DND-41 (cell line): ENCODE results near the gene DYNC1LI2.

Experiments
- CTCF ChIP-seq: IDR thresholded peaks from 2 replicates; pipeline ENCODE4 v1.5.1; 2012; ENCODE audit warnings: borderline replicate concordance, low read length, moderate library complexity, mild to moderate bottlenecking; ENCODE audit not compliant: poor library complexity, severe bottlenecking; ENCODE audit errors: extremely low read depth
- EZH2 ChIP-seq: IDR thresholded peaks from 3 replicates; pipeline ENCODE4 v1.6.1; 2012; ENCODE audit warnings: borderline replicate concordance, low read depth, mild to moderate bottlenecking, moderate library complexity, low read length, inconsistent platforms; ENCODE audit not compliant: severe bottlenecking

GRCh38 chr16:66712512-66712911, 38.9 kb downstream of the DYNC1LI2 start:
- no peak for TF ChIP-seq CTCF
- TF ChIP-seq EZH2, result no peak
